ENCODE data around the gene CDS1. TPM values are rescaled to one million over a fixed set of nuclear protein-coding genes. Genes with fewer than 3 reads are reported as not detected.
"Not testable (repeated sequence)": the region's sequence is repeated elsewhere in the genome, so short reads cannot be mapped to it uniquely, and the experiment has no call there.

CDS1 gene
- total and polyA plus RNA-seq, 8 donors: 3.2 to 62.6 (median 6.7) TPM

GRCh38 chr4:84547211-84547610 lies 35.7 kb upstream of the CDS1 start:
- intact Hi-C loops (cut with DNase I; ENCODE audit: low total_unique reads): no loop called here
- TF ChIP-seq CTCF (IDR thresholded peaks at IDR 0.05) (no peak), EP300 (IDR thresholded peaks at IDR 0.05) (no peak), POLR2A (IDR thresholded peaks at IDR 0.05) (no peak), POLR2AphosphoS5 (IDR thresholded peaks at IDR 0.05) (no peak)

GRCh38 chr4:84549191-84549590 lies 33.7 kb upstream of the CDS1 start:
- 75 to 94% (median 90%) methylated on average over 6 of the region's 6 CpGs for WGBS, 5 donors
- H3K4me3 ChIP-seq; DNase-seq; H3K36me3 ChIP-seq; intact Hi-C loops (cut with DNase I; ENCODE audit: low total_unique reads); H3K4me1 ChIP-seq; H3K27me3 ChIP-seq; H3K27ac ChIP-seq; H3K9me3 ChIP-seq: not testable (repeated sequence)

More at GRCh38 chr4:84547211-84547610, 35.7 kb upstream of the CDS1 start:
- no peak overlapping the region for H3K27ac ChIP-seq
- 73 to 86% (median 83%) methylated on average over 3 of the region's 3 CpGs for WGBS, 5 donors
- no peaks in the 10 kb centered on the region for H3K27me3 ChIP-seq
- H3K36me3 ChIP-seq: no peaks in the 10 kb centered on the region
- H3K4me3 ChIP-seq: no peak overlapping the region
- no peak for DNase-seq
- H3K4me1 ChIP-seq: no peaks in the 10 kb centered on the region
- no peaks in the 10 kb centered on the region for H3K9me3 ChIP-seq

- no peak overlapping the region for H3K27ac ChIP-seq
- intact Hi-C loops (cut with DNase I; ENCODE audit: low total_unique reads): no loop called here
- no peak overlapping the region for H3K4me3 ChIP-seq
- WGBS, 5 donors: 94 to 98% (median 96%) methylated on average over 5 of the region's 5 CpGs
- TF ChIP-seq EP300 (IDR thresholded peaks at IDR 0.05): no peak
- TF ChIP-seq POLR2AphosphoS5 (IDR thresholded peaks at IDR 0.05): no peak
- TF ChIP-seq POLR2A (IDR thresholded peaks at IDR 0.05): no peak
- TF ChIP-seq CTCF (IDR thresholded peaks at IDR 0.05): no peak
- H3K9me3 ChIP-seq: no peaks in the 10 kb centered on the region
- DNase-seq: no peak
- no peaks in the 10 kb centered on the region for H3K27me3 ChIP-seq
- H3K36me3 ChIP-seq: no peaks in the 10 kb centered on the region
- H3K4me1 ChIP-seq: no peaks in the 10 kb centered on the region
These were observed 20.8 kb upstream of the CDS1 start for GRCh38 chr4:84562156-84562555.

GRCh38 chr4:84563002-84563401 lies 19.9 kb upstream of the CDS1 start:
- no peak overlapping the region for H3K4me3 ChIP-seq
- H3K27me3 ChIP-seq: no peaks in the 10 kb centered on the region
- TF ChIP-seq EP300 (IDR thresholded peaks at IDR 0.05) (no peak), CTCF (IDR thresholded peaks at IDR 0.05) (no peak), POLR2AphosphoS5 (IDR thresholded peaks at IDR 0.05) (no peak), POLR2A (IDR thresholded peaks at IDR 0.05) (no peak)
- no peaks in the 10 kb centered on the region for H3K9me3 ChIP-seq
- no peak for DNase-seq
- intact Hi-C loops (cut with DNase I; ENCODE audit: low total_unique reads): no loop called here
- no peak overlapping the region for H3K27ac ChIP-seq
- H3K4me1 ChIP-seq: no peaks in the 10 kb centered on the region
- WGBS, 5 donors: 72 to 79% (median 74%) methylated on average over 4 of the region's 4 CpGs
- H3K36me3 ChIP-seq: no peaks in the 10 kb centered on the region

- no peak for TF ChIP-seq POLR2AphosphoS5 (IDR thresholded peaks at IDR 0.05)
- no peak for TF ChIP-seq EP300 (IDR thresholded peaks at IDR 0.05)
- TF ChIP-seq CTCF (IDR thresholded peaks at IDR 0.05): no peak
- TF ChIP-seq POLR2A (IDR thresholded peaks at IDR 0.05): no peak
- Histone ChIP-seq H3K36me3 (no peaks in the 10 kb centered on the region), H3K4me3 (no peak overlapping the region), H3K27me3 (no peaks in the 10 kb centered on the region), H3K27ac (no peak overlapping the region), H3K4me1 (no peaks in the 10 kb centered on the region), H3K9me3 (no peaks in the 10 kb centered on the region)
- 90 to 98% (median 95%) methylated on average over 4 of the region's 4 CpGs for WGBS, 5 donors
- DNase-seq: no peak
- intact Hi-C loops (cut with DNase I; ENCODE audit: low total_unique reads): no loop called here
These were observed 17.0 kb upstream of the CDS1 start for GRCh38 chr4:84565951-84566350.

Data from stomach (tissue), 9 donors.